Tibial nerve (tissue), 4 donors: ENCODE data around the gene COMT. TPM values are rescaled to one million over a fixed set of nuclear protein-coding genes. Genes with fewer than 3 reads are reported as not detected.

ENCODE experiments used
- DNase-seq, 2 donors: peaks; one replicate each; pipeline ENCODE4 v3.0.0-alpha.2; 2019; ENCODE audit warnings: low spot score in 2 of 2
- H3K27ac ChIP-seq, 4 donors: fragments of 200-600 bp; sonication (generic) in 3 of 4; one replicate each; pipeline ENCODE4 v1.5.1; 2017 to 2019; ENCODE audit warnings: mild to moderate bottlenecking in 1 of 4
- H3K27me3 ChIP-seq, 2 donors: fragments of 200-600 bp; sonication (generic) in 1 of 2; one replicate each; pipeline versions ENCODE4 v1.5.1 to v1.6.0; 2017 to 2019
- H3K36me3 ChIP-seq, 3 donors: fragments of 200-600 bp; sonication (generic); one replicate each; pipeline ENCODE4 v1.5.1; 2018 to 2019
- H3K4me1 ChIP-seq, 4 donors: fragments of 200-600 bp; sonication (generic) in 3 of 4; one replicate each; pipeline ENCODE4 v1.5.1; 2017 to 2019
- H3K4me3 ChIP-seq, 4 donors: fragments of 200-600 bp; sonication (generic) in 3 of 4; one replicate each; pipeline ENCODE4 v1.5.1; 2017 to 2019; ENCODE audit warnings: mild to moderate bottlenecking in 1 of 4, moderate library complexity in 1 of 4
- H3K9me3 ChIP-seq, 4 donors: fragments of 200-600 bp; sonication (generic) in 3 of 4; one replicate each; pipeline ENCODE4 v1.5.1; 2017 to 2019
- CTCF ChIP-seq, 5 experiments: fragments of 200-600 bp in 3 of 5; fragments of 450-650 bp in 2 of 5; sonication (generic) in 3 of 5; IDR thresholded peaks; one replicate each; pipeline ENCODE4 v1.5.1; 2016 to 2019; ENCODE audit warnings: antibody characterized with exemption in 5 of 5, mild to moderate bottlenecking in 3 of 5, moderate library complexity in 2 of 5
- EP300 ChIP-seq, 2 donors: sonication (generic); formaldehyde crosslinking; IDR thresholded peaks; one replicate each; pipeline ENCODE4 v1.6.1; 2017; ENCODE audit warnings: antibody characterized with exemption in 2 of 2, mild to moderate bottlenecking in 1 of 2
- POLR2A ChIP-seq, 2 donors: fragments of 450-650 bp; IDR thresholded peaks; one replicate each; pipeline ENCODE4 v1.6.1; 2017; ENCODE audit warnings: antibody characterized with exemption in 2 of 2, mild to moderate bottlenecking in 2 of 2, moderate library complexity in 2 of 2
- WGBS, 2 donors: methylation state at CpG; one replicate each; pipeline ENCODE4 v1.1.5; 2018; 5-methylcytosine and 5-hydroxymethylcytosine counted together
- total RNA-seq, 4 donors: library from RNA; depleted of rRNA; stranded (reverse); fragments of >200 nt; gene quantifications; one replicate each; pipeline ENCODE4 v1.1.0, GENCODE V29; 2016

COMT gene
- total RNA-seq, 4 donors from 2014 or later, result 212 to 306 (median 240) TPM

- DNase-seq, result no peak
- Histone ChIP-seq H3K36me3 (no peaks in the 10 kb centered on the region), H3K27ac (peak overlapping the region in 2 of 4 donors; percentile 23 to 81), H3K4me3 (no peak overlapping the region), H3K4me1 (peaks cover 0 to 57% (median 13%) of the 10 kb centered on the region in 4 donors), H3K9me3 (no peaks in the 10 kb centered on the region), H3K27me3 (no peaks in the 10 kb centered on the region)
- WGBS, 2 donors, result 63 to 68% methylated on average over 20 of the region's 20 CpGs
- TF ChIP-seq EP300 (IDR thresholded peaks at IDR 0.05) (no peak), CTCF (IDR thresholded peaks at IDR 0.05) (no peak), POLR2A (IDR thresholded peaks at IDR 0.05) (no peak)
These were observed 69.8 kb downstream of the COMT start for GRCh38 chr22:20011123-20011992.

DNA sequence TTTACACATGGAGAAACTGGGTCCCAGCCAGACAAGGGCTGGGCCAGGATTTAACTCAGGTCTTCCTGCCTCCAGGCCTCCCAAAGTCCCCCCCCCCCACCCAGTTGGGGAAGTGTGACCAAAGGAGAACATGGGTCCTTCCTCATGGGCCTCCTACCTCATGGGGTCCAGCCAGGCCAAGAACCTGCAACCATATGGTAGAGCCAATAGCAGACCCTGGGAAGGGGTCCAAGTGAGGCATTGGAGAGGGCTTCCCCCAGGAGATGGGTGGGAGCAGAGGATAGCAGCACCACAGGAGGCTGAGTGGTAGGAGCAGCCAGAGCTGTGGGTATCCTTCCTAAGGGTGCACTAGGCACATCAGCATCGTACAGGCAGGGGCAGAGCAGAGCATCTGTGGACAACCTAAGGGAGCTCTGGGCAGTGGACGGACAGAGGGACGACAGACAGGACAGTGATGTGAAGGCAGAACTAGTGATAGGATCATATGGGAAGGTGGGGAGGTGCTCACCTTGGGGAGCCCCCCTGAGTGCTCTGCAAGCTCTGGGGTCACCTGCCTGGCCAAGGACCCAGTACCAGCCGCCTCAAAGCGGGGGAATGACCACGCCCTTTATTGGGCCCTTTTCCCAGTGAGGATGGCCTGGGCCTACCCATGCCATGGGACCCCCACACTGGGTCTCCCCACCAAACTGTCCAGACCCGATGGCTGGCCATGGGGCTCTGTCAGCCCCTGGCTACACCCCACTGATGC lies 70.6 kb downstream of the COMT start:
- Histone ChIP-seq H3K9me3 (no peaks in the 10 kb centered on the region), H3K27ac (peak overlapping the region in 2 of 4 donors; percentile 38 to 84), H3K4me3 (no peak overlapping the region), H3K27me3 (no peaks in the 10 kb centered on the region), H3K36me3 (no peaks in the 10 kb centered on the region), H3K4me1 (peaks cover 0 to 60% (median 14%) of the 10 kb centered on the region in 4 donors)
- TF ChIP-seq EP300 (IDR thresholded peaks at IDR 0.05) (no peak), CTCF (IDR thresholded peaks at IDR 0.05) (no peak), POLR2A (IDR thresholded peaks at IDR 0.05) (no peak)
- 82 to 93% methylated on average over 6 of the region's 7 CpGs for WGBS, 2 donors
- no peak for DNase-seq

DNA sequence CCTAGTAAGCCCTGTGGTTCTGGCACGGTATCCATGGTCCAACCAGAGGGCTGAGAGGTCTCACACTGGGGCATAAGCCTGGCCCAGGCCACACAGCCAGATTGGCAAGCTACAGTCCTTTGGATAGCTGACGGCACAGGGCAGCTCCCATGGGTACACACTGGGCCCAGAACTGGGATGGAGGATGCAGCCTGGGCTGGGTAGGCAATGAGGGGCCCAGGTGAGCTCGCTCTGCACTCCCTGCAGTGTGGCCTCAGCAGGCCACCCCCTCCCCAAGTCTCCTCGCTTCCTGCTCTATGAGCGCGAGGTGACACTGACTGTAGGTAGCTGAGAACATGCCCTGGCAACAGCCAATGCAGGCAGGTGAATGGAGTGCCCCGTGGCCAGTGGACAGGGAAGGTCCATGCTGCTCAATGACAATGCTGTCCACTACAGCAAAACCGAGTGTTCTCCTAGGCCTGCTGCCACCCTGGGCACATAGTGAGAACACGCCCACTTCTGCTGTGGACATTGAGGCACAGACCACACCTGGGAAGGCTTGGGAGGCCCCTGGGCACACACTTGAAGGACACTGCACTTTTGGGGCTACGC lies 71.3 kb downstream of the COMT start:
- no peaks in the 10 kb centered on the region for H3K9me3 ChIP-seq
- 84 to 89% methylated on average over 9 of the region's 10 CpGs for WGBS, 2 donors
- DNase-seq, result no peak
- H3K27ac ChIP-seq, result peak overlapping the region in 3 of 4 donors; percentile 6 to 84 (median 38)
- H3K27me3 ChIP-seq, result no peaks in the 10 kb centered on the region
- peaks cover 0 to 64% (median 15%) of the 10 kb centered on the region in 4 donors for H3K4me1 ChIP-seq
- TF ChIP-seq POLR2A (IDR thresholded peaks at IDR 0.05) (no peak), EP300 (IDR thresholded peaks at IDR 0.05) (no peak), CTCF (IDR thresholded peaks at IDR 0.05) (no peak)
- no peak overlapping the region for H3K4me3 ChIP-seq
- no peaks in the 10 kb centered on the region for H3K36me3 ChIP-seq

GRCh38 chr22:20013382-20013871 lies 71.9 kb downstream of the COMT start:
- peak in 1 of 2 donors; percentile 12 for TF ChIP-seq EP300 (IDR thresholded peaks at IDR 0.05)
- TF ChIP-seq CTCF (IDR thresholded peaks at IDR 0.05), result peak; percentile 65 to 98 (median 85)
- no peak for TF ChIP-seq POLR2A (IDR thresholded peaks at IDR 0.05)
- H3K4me1 ChIP-seq, result peaks cover 0 to 61% (median 15%) of the 10 kb centered on the region in 4 donors
- no peaks in the 10 kb centered on the region for H3K36me3 ChIP-seq
- H3K9me3 ChIP-seq, result no peaks in the 10 kb centered on the region
- 4% methylated on average over 2 to 11 of the region's 11 CpGs for WGBS, 2 donors
- H3K4me3 ChIP-seq, result no peak overlapping the region
- no peaks in the 10 kb centered on the region for H3K27me3 ChIP-seq
- H3K27ac ChIP-seq, result peak overlapping the region in 3 of 4 donors; percentile 1 to 84 (median 6)
- peak; percentile 37 to 46 for DNase-seq
